CD8-positive, alpha-beta memory T cell (primary cell): Measurements from ENCODE around the gene CCL18. TPM values are rescaled to one million over a fixed set of nuclear protein-coding genes. Genes with fewer than 3 reads are reported as not detected.
"Not testable (repeated sequence)": the region's sequence is repeated elsewhere in the genome, so short reads cannot be mapped to it uniquely, and the experiment has no call there.

Experiments
- CTCF ChIA-PET: fragments of 350-600 bp; sonication (Branson Sonifier 250); formaldehyde crosslinking; loops from one replicate; lab custom pipeline; 2021; ENCODE audit warnings: antibody characterized with exemption; lab: Charles Lee
- POLR2A ChIA-PET: fragments of 350-600 bp; sonication (Branson Sonifier 250); formaldehyde crosslinking; loops from one replicate; lab custom pipeline; 2021; ENCODE audit warnings: antibody characterized with exemption; lab: Charles Lee
- DNase-seq, 5 donors: peaks; one replicate each; pipeline versions ENCODE4 v3.0.0 to v3.0.0-alpha.2; 2020 to 2022; ENCODE audit warnings: mixed read lengths in 1 of 5
- H3K27ac ChIP-seq: one replicate; pipeline ENCODE4 v1.7.0; 2013; ENCODE audit warnings: low read depth, mild to moderate bottlenecking, low read length, moderate library complexity
- H3K27me3 ChIP-seq: 2 replicates; pipeline ENCODE4 v1.7.0; 2013; ENCODE audit warnings: low read length, mild to moderate bottlenecking; ENCODE audit not compliant: insufficient read depth, poor library complexity, severe bottlenecking
- H3K36me3 ChIP-seq: 2 replicates; pipeline ENCODE4 v1.7.0; 2013; ENCODE audit warnings: mild to moderate bottlenecking, low read length, moderate library complexity; ENCODE audit not compliant: insufficient read depth
- H3K4me1 ChIP-seq: 2 replicates; pipeline ENCODE4 v1.7.0; 2013; ENCODE audit warnings: mild to moderate bottlenecking, low read length, moderate library complexity; ENCODE audit not compliant: insufficient read depth
- H3K4me3 ChIP-seq: 2 replicates; pipeline ENCODE4 v1.7.0; 2013; ENCODE audit warnings: mild to moderate bottlenecking, low read length
- H3K9me3 ChIP-seq: 2 replicates; pipeline ENCODE4 v1.7.0; 2013; ENCODE audit warnings: mild to moderate bottlenecking, low read length
- H3K27ac Mint-ChIP-seq, 8 donors: one replicate each; pipeline ENCODE4 v1.8.0; 2020 to 2021; ENCODE audit warnings: mixed read lengths in 8 of 8, mild to moderate bottlenecking in 6 of 8, inconsistent platforms in 3 of 8, moderate library complexity in 3 of 8
- H3K27me3 Mint-ChIP-seq, 2 donors: one replicate each; pipeline ENCODE4 v1.8.0; 2020 to 2021; ENCODE audit warnings: mixed read lengths in 2 of 2, mild to moderate bottlenecking in 1 of 2, moderate library complexity in 1 of 2
- H3K36me3 Mint-ChIP-seq, 3 donors: one replicate each; pipeline ENCODE4 v1.8.0; 2020 to 2021; ENCODE audit warnings: mixed read lengths in 3 of 3, inconsistent platforms in 1 of 3, mild to moderate bottlenecking in 1 of 3
- H3K4me1 Mint-ChIP-seq, 3 donors: one replicate each; pipeline ENCODE4 v1.8.0; 2020 to 2021; ENCODE audit warnings: mixed read lengths in 3 of 3, inconsistent platforms in 1 of 3, mild to moderate bottlenecking in 1 of 3
- H3K4me3 Mint-ChIP-seq, 7 donors: one replicate each; pipeline ENCODE4 v1.8.0; 2020 to 2021; ENCODE audit warnings: mixed read lengths in 7 of 7, mild to moderate bottlenecking in 6 of 7, moderate library complexity in 4 of 7, inconsistent platforms in 2 of 7
- H3K9me3 Mint-ChIP-seq, 5 donors: one replicate each; pipeline ENCODE4 v1.8.0; 2020 to 2022; ENCODE audit warnings: mixed read lengths in 5 of 5, mild to moderate bottlenecking in 3 of 5, moderate library complexity in 2 of 5, inconsistent platforms in 1 of 5
- polyA plus RNA-seq: library from polyadenylated mRNA; unstranded; fragments of 300-500 nt; fragmentation: Illumina TruSeq; gene quantifications from one replicate; pipeline ENCODE4 v1.2.3, GENCODE V29; 2021
- total RNA-seq, 2 experiments: library from RNA; stranded (reverse); gene quantifications; one replicate each; pipeline ENCODE4 v1.2.3, GENCODE V29; 2021

The CCL18 gene
- total and polyA plus RNA-seq, 3 experiments from 2014 or later, result not detected

- peak overlapping the region in 3 of 8 donors; percentile 33 to 88 (median 81) for H3K27ac Mint-ChIP-seq
- peaks cover 69 to 88% (median 80%) of the 10 kb centered on the region in 3 donors for H3K4me1 Mint-ChIP-seq
- H3K27me3 Mint-ChIP-seq, H3K36me3 ChIP-seq, H3K4me3 ChIP-seq, H3K27ac ChIP-seq, H3K9me3 ChIP-seq, H3K27me3 ChIP-seq, H3K36me3 Mint-ChIP-seq, H3K9me3 Mint-ChIP-seq, DNase-seq, POLR2A ChIA-PET: not testable (repeated sequence)
- H3K4me3 Mint-ChIP-seq, result peak overlapping the region in 1 of 7 donors; percentile 18
- H3K4me1 ChIP-seq, result peaks cover 31% of the 10 kb centered on the region
- CTCF ChIA-PET, result interaction anchor here (0.9 to 2.4 kb wide), 3 partner anchors 13 to 61 kb away, joined by 3 to 15 read pairs (median 3); no protein-coding TSS in a partner anchor
These were observed 23.4 kb downstream of the CCL18 start for GRCh38 chr17:36087471-36087870.

- peak in 2 of 5 donors; percentile 34 to 75 for DNase-seq
- H3K27me3 Mint-ChIP-seq, H3K9me3 Mint-ChIP-seq, H3K36me3 Mint-ChIP-seq, H3K36me3 ChIP-seq, POLR2A ChIA-PET, H3K27me3 ChIP-seq, H3K4me3 ChIP-seq, H3K9me3 ChIP-seq: not testable (repeated sequence)
- H3K27ac Mint-ChIP-seq, result peak overlapping the region in 7 of 8 donors; percentile 58 to 93 (median 85)
- H3K4me1 ChIP-seq, result peaks cover 30% of the 10 kb centered on the region
- peaks cover 69 to 87% (median 78%) of the 10 kb centered on the region in 3 donors for H3K4me1 Mint-ChIP-seq
- H3K27ac ChIP-seq, result peak overlapping the region; percentile 43
- CTCF ChIA-PET, result interaction anchor here (0.6 to 2.4 kb wide), 3 partner anchors 15 to 257 kb away, joined by 3 to 15 read pairs (median 4); no protein-coding TSS in a partner anchor
- H3K4me3 Mint-ChIP-seq, result peak overlapping the region in 6 of 7 donors; percentile 30 to 55 (median 40)
These were observed 24.0 kb downstream of the CCL18 start for GRCh38 chr17:36087897-36088572.

- Mint-ChIP-seq H3K4me3 (peak overlapping the region; percentile 23 to 87 (median 49)), H3K27me3 (no peaks in the 10 kb centered on the region), H3K27ac (peak overlapping the region; percentile 67 to 97 (median 84)), H3K9me3 (no peaks in the 10 kb centered on the region), H3K36me3 (no peaks in the 10 kb centered on the region), H3K4me1 (peaks cover 64 to 85% (median 75%) of the 10 kb centered on the region in 3 donors)
- no peak for DNase-seq
- Histone ChIP-seq H3K27me3 (no peaks in the 10 kb centered on the region), H3K9me3 (no peaks in the 10 kb centered on the region), H3K27ac (peak overlapping the region; percentile 43), H3K4me1 (peaks cover 30% of the 10 kb centered on the region), H3K4me3 (no peak overlapping the region), H3K36me3 (no peaks in the 10 kb centered on the region)
- ChIA-PET POLR2A (no interaction called here), CTCF (interaction anchor here (0.6 to 1.1 kb wide), 3 partner anchors 16 to 257 kb away, joined by 3 to 4 read pairs (median 3); no protein-coding TSS in a partner anchor)
These were observed 24.7 kb downstream of the CCL18 start for GRCh38 chr17:36088670-36089338.

GRCh38 chr17:36089339-36089865 is 25.3 kb downstream of the CCL18 start:
- Mint-ChIP-seq H3K36me3 (no peaks in the 10 kb centered on the region), H3K27me3 (no peaks in the 10 kb centered on the region), H3K9me3 (no peaks in the 10 kb centered on the region), H3K27ac (peak overlapping the region; percentile 67 to 97 (median 88)), H3K4me1 (peaks cover 60 to 83% (median 73%) of the 10 kb centered on the region in 3 donors), H3K4me3 (peak overlapping the region; percentile 48 to 87 (median 62))
- H3K9me3 ChIP-seq, result no peaks in the 10 kb centered on the region
- H3K4me3 ChIP-seq, result no peak overlapping the region
- peak overlapping the region; percentile 41 for H3K27ac ChIP-seq
- no peak for DNase-seq
- peaks cover 30% of the 10 kb centered on the region for H3K4me1 ChIP-seq
- POLR2A ChIA-PET, result no interaction called here
- H3K36me3 ChIP-seq, result no peaks in the 10 kb centered on the region
- H3K27me3 ChIP-seq, result no peaks in the 10 kb centered on the region
- CTCF ChIA-PET, result interaction anchor here (0.7 to 1.3 kb wide), 3 partner anchors 17 to 113 kb away, joined by 3 to 4 read pairs (median 3); no protein-coding TSS in a partner anchor

GRCh38 chr17:36089888-36090836 is 26.1 kb downstream of the CCL18 start, which contains the start of gene CCL3:
Gene CCL3, minus strand, starts transcription at chr17:36090143. Its CDS starts 85 bp downstream, at chr17:36090058.
- DNase-seq, result peak in 1 of 5 donors; percentile 58
- H3K9me3 Mint-ChIP-seq, result no peaks in the 10 kb centered on the region
- no peaks in the 10 kb centered on the region for H3K36me3 ChIP-seq
- H3K36me3 Mint-ChIP-seq, result no peaks in the 10 kb centered on the region
- no peaks in the 10 kb centered on the region for H3K9me3 ChIP-seq
- H3K4me3 Mint-ChIP-seq, result peak within 1 kb of the TSS; percentile 48 to 87 (median 62)
- H3K4me1 Mint-ChIP-seq, result peaks cover 59 to 83% (median 73%) of the 10 kb centered on the region in 3 donors
- H3K27me3 Mint-ChIP-seq, result no peaks in the 10 kb centered on the region
- H3K27ac ChIP-seq, result peak within 1 kb of the TSS; percentile 41
- H3K4me1 ChIP-seq, result peaks cover 25% of the 10 kb centered on the region
- no peak within 1 kb of the TSS for H3K4me3 ChIP-seq
- ChIA-PET CTCF (interaction anchor here (1.0 to 1.3 kb wide), 2 partner anchors 17 to 58 kb away, joined by 3 read pairs; no protein-coding TSS in a partner anchor), POLR2A (no interaction called here)
- H3K27ac Mint-ChIP-seq, result peak within 1 kb of the TSS; percentile 67 to 97 (median 88)
- H3K27me3 ChIP-seq, result no peaks in the 10 kb centered on the region

GRCh38 chr17:36092230-36092629 is 28.2 kb downstream of the CCL18 start:
- POLR2A ChIA-PET, result no interaction called here
- Mint-ChIP-seq H3K4me1 (peaks cover 63 to 86% (median 75%) of the 10 kb centered on the region in 3 donors), H3K9me3 (no peaks in the 10 kb centered on the region), H3K27ac (peak overlapping the region in 5 of 8 donors; percentile 1 to 61 (median 18)), H3K36me3 (peaks cover 0 to 4% (median 0%) of the 10 kb centered on the region in 3 donors), H3K4me3 (peak overlapping the region in 3 of 7 donors; percentile 4 to 23 (median 16)), H3K27me3 (no peaks in the 10 kb centered on the region)
- CTCF ChIA-PET, result no interaction called here
- no peak overlapping the region for H3K27ac ChIP-seq
- H3K9me3 ChIP-seq, result no peaks in the 10 kb centered on the region
- H3K27me3 ChIP-seq, result no peaks in the 10 kb centered on the region
- no peaks in the 10 kb centered on the region for H3K36me3 ChIP-seq
- DNase-seq, result no peak
- H3K4me3 ChIP-seq, result no peak overlapping the region
- H3K4me1 ChIP-seq, result peaks cover 26% of the 10 kb centered on the region

GRCh38 chr17:36092715-36093114 is 28.6 kb downstream of the CCL18 start:
- peaks cover 26% of the 10 kb centered on the region for H3K4me1 ChIP-seq
- H3K27me3 ChIP-seq, H3K4me3 Mint-ChIP-seq, POLR2A ChIA-PET, H3K9me3 Mint-ChIP-seq, H3K4me3 ChIP-seq, H3K36me3 ChIP-seq, H3K9me3 ChIP-seq, DNase-seq, H3K27me3 Mint-ChIP-seq, H3K27ac ChIP-seq, CTCF ChIA-PET, H3K36me3 Mint-ChIP-seq: not testable (repeated sequence)
- H3K4me1 Mint-ChIP-seq, result peaks cover 63 to 83% (median 76%) of the 10 kb centered on the region in 3 donors
- H3K27ac Mint-ChIP-seq, result peak overlapping the region in 2 of 8 donors; percentile 41 to 61
